Esophagus squamous epithelium (tissue), 5 donors: Measurements from ENCODE around the gene MRC2. TPM values are rescaled to one million over a fixed set of nuclear protein-coding genes. Genes with fewer than 3 reads are reported as not detected.
A peak's percentile ranks its signal among the peaks of the same experiment; 100 is the strongest.

Experiments
- DNase-seq: peaks from one replicate; lab custom pipeline; 2025; lab: John Stamatoyannopoulos, UW
- H3K27ac ChIP-seq, 4 donors: fragments of 200-600 bp; sonication (generic); one replicate each; pipeline ENCODE4 v1.5.1; 2016 to 2019; ENCODE audit warnings: mild to moderate bottlenecking in 1 of 4
- H3K27me3 ChIP-seq, 4 donors: fragments of 200-600 bp; sonication (generic); 1 replicate in 3 of 4; 2 replicates in 1 of 4; pipeline versions ENCODE4 v1.5.1 to v1.6.0; 2017 to 2021; ENCODE audit warnings: antibody characterized with exemption in 1 of 4
- H3K36me3 ChIP-seq, 3 donors: fragments of 200-600 bp; sonication (generic); one replicate each; pipeline ENCODE4 v1.5.1; 2016 to 2019
- H3K4me1 ChIP-seq, 3 donors: fragments of 200-600 bp; sonication (generic); one replicate each; pipeline ENCODE4 v1.5.1; 2017 to 2019
- H3K4me3 ChIP-seq, 4 donors: fragments of 200-600 bp; sonication (generic); 1 replicate in 3 of 4; 2 replicates in 1 of 4; pipeline ENCODE4 v1.5.1; 2016 to 2019; ENCODE audit warnings: mild to moderate bottlenecking in 2 of 4, moderate library complexity in 1 of 4
- H3K9me3 ChIP-seq, 3 donors: fragments of 200-600 bp; sonication (generic); one replicate each; pipeline ENCODE4 v1.5.1; 2016 to 2019
- POLR2A ChIP-seq, 4 donors: fragments of 450-650 bp; IDR thresholded peaks; one replicate each; pipeline ENCODE4 v1.6.1; 2017; ENCODE audit warnings: antibody characterized with exemption in 4 of 4, mild to moderate bottlenecking in 4 of 4, moderate library complexity in 3 of 4
- WGBS, 2 donors: methylation state at CpG; one replicate each; pipeline ENCODE4 v1.1.5; 2018; 5-methylcytosine and 5-hydroxymethylcytosine counted together
- intact Hi-C: fragments of 100-400 bp; cut with DNase I; formaldehyde crosslinking; loops from one replicate; pipeline ENCODE4 v1.15.0; 2022
- total RNA-seq, 4 donors: library from RNA; depleted of rRNA; stranded (reverse); fragments of >200 nt; gene quantifications; one replicate each; pipeline ENCODE4 v1.1.0, GENCODE V29; 2016
- TF ChIP-seq, protein P1 (sequence below), 6 experiments: fragments of 450-650 bp in 4 of 6; fragments of 200-600 bp in 2 of 6; sonication (generic) in 2 of 6; IDR thresholded peaks; one replicate each; pipeline ENCODE4 v1.5.1; 2016 to 2019; ENCODE audit warnings: antibody characterized with exemption in 6 of 6, mild to moderate bottlenecking in 4 of 6, moderate library complexity in 4 of 6
- donor health status: DM: yes; HTN: yes; CAD: no.

The MRC2 gene, protein sequence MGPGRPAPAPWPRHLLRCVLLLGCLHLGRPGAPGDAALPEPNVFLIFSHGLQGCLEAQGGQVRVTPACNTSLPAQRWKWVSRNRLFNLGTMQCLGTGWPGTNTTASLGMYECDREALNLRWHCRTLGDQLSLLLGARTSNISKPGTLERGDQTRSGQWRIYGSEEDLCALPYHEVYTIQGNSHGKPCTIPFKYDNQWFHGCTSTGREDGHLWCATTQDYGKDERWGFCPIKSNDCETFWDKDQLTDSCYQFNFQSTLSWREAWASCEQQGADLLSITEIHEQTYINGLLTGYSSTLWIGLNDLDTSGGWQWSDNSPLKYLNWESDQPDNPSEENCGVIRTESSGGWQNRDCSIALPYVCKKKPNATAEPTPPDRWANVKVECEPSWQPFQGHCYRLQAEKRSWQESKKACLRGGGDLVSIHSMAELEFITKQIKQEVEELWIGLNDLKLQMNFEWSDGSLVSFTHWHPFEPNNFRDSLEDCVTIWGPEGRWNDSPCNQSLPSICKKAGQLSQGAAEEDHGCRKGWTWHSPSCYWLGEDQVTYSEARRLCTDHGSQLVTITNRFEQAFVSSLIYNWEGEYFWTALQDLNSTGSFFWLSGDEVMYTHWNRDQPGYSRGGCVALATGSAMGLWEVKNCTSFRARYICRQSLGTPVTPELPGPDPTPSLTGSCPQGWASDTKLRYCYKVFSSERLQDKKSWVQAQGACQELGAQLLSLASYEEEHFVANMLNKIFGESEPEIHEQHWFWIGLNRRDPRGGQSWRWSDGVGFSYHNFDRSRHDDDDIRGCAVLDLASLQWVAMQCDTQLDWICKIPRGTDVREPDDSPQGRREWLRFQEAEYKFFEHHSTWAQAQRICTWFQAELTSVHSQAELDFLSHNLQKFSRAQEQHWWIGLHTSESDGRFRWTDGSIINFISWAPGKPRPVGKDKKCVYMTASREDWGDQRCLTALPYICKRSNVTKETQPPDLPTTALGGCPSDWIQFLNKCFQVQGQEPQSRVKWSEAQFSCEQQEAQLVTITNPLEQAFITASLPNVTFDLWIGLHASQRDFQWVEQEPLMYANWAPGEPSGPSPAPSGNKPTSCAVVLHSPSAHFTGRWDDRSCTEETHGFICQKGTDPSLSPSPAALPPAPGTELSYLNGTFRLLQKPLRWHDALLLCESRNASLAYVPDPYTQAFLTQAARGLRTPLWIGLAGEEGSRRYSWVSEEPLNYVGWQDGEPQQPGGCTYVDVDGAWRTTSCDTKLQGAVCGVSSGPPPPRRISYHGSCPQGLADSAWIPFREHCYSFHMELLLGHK (N-terminal part only)
- total RNA-seq, result 10 to 100 TPM; 38.8 to 64.7 (median 61.6) TPM

DNA sequence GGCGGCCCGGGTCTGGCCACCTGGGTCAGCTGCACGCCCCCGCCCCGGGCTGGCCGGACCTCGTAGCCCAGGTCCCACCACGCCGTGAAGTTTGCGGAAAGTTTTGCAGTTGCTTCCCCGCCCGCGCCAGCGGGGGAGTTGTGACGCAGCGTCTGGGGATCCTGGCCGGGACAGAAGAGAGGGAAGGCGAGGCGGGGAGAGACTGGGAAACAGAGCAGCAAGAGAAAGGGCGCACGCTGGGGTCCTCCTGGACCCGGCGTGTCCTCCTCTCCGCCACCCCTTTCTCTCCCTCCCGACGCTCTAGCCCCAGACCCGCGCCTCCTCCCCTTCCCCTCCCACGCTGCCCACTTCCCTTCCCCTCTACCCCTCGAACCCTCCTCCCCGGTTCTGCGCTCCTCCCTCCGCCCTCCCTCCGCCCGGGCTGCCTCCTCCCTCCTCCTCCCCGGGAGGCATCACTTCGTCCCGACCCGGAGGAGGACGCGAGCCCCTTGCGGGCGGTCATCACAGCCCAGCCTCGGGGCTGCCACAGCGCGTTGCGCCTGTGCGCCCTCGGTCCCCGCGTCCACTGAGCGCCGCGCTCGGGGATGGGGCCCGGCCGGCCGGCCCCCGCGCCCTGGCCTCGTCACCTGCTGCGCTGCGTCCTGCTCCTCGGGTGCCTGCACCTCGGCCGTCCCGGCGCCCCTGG lies at the start of gene MRC2:
MRC2 (plus strand) TSS at position 452 of the 685 bp plus-strand sequence; CDS start at position 585, 133 bp downstream.
- Histone ChIP-seq H3K4me1 (peaks cover 35 to 71% (median 41%) of the 10 kb centered on the region in 3 donors), H3K36me3 (no peaks in the 10 kb centered on the region), H3K27ac (peak within 1 kb of the TSS; percentile 86 to 94 (median 90)), H3K27me3 (peaks cover 0 to 34% (median 0%) of the 10 kb centered on the region in 4 donors), H3K9me3 (no peaks in the 10 kb centered on the region), H3K4me3 (peak within 1 kb of the TSS; percentile 59 to 84 (median 66))
- peak in 2 of 4 donors; percentile 28 to 47 for TF ChIP-seq POLR2A (IDR thresholded peaks at IDR 0.05)
- TF ChIP-seq, protein P1, sequence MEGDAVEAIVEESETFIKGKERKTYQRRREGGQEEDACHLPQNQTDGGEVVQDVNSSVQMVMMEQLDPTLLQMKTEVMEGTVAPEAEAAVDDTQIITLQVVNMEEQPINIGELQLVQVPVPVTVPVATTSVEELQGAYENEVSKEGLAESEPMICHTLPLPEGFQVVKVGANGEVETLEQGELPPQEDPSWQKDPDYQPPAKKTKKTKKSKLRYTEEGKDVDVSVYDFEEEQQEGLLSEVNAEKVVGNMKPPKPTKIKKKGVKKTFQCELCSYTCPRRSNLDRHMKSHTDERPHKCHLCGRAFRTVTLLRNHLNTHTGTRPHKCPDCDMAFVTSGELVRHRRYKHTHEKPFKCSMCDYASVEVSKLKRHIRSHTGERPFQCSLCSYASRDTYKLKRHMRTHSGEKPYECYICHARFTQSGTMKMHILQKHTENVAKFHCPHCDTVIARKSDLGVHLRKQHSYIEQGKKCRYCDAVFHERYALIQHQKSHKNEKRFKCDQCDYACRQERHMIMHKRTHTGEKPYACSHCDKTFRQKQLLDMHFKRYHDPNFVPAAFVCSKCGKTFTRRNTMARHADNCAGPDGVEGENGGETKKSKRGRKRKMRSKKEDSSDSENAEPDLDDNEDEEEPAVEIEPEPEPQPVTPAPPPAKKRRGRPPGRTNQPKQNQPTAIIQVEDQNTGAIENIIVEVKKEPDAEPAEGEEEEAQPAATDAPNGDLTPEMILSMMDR (IDR thresholded peaks at IDR 0.05), result no peak
- intact Hi-C loops, result no loop called here
- DNase-seq, result no peak
- 0 to 4% methylated on average over 8 to 21 of the region's 68 CpGs for WGBS, 2 donors

DNA sequence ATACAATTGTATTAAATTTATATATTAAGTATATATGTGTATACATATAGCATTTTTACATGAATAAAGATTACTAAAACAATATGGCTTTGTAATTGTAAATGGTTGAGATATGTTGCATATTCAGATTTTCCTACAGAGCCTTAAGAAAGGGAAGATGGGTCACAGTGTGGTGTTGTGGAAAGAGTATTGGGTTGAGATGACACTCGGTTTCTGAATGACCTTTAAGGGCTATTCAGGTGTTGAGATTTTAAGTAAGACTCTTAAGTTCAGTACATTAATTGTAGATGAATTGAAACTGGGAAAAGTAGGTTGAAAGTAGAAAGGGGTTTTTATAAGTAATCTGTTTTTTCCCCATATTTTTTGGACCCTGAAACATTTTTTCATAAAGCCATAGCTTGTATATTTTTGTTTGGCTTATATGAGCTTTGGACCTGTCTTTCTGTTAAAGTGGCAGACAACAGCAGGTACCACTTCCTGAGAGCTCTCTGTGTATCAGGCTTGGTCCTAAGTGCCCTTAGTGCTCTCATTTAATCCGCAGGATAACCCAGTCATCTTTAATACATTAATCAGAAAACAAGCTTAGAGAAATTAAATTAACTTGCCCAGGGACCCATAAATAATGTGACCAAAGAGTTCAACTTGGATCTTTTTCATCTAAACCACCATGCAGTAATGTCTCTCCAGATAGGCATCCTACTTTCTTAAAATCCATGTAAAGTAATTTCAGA lies 48.5 kb upstream of the MRC2 start:
- Histone ChIP-seq H3K27ac (no peak overlapping the region), H3K4me3 (no peak overlapping the region), H3K27me3 (no peaks in the 10 kb centered on the region), H3K9me3 (no peaks in the 10 kb centered on the region), H3K36me3 (peaks cover 0 to 99% (median 5%) of the 10 kb centered on the region in 3 donors), H3K4me1 (no peaks in the 10 kb centered on the region)
- no peak for DNase-seq
- WGBS, 2 donors, result 83 to 87% methylated on average over 2 of the region's 2 CpGs
- TF ChIP-seq POLR2A (IDR thresholded peaks at IDR 0.05), result no peak
- intact Hi-C loops, result no loop called here

DNA sequence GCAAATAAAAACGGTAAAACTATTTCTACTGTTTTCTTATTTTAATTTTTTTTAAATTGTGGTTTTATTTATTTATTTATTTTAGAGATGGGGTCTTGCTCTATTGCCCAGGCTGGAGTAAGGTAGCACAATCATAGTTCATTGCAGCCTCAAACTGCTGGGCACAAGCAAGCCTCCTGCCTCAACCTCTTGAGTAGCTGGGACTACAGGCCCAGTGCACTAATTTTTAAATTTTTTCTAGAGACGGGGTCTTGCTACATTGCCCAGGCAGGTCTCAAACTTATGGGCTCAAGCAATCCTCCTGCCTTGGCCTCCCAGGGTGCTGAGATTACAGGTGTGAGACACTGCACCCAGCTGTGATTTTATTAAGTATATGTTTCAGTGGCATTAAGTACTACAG lies 46.5 kb upstream of the MRC2 start:
- Histone ChIP-seq H3K36me3 (peaks cover 0 to 99% (median 5%) of the 10 kb centered on the region in 3 donors), H3K27ac (no peak overlapping the region), H3K27me3 (no peaks in the 10 kb centered on the region), H3K4me3 (no peak overlapping the region), H3K9me3 (no peaks in the 10 kb centered on the region), H3K4me1 (no peaks in the 10 kb centered on the region)
- 92 to 94% methylated on average over 2 of the region's 2 CpGs for WGBS, 2 donors
- no peak for DNase-seq
- intact Hi-C loops, result no loop called here
- TF ChIP-seq, protein P1 (IDR thresholded peaks at IDR 0.05), result no peak
- TF ChIP-seq POLR2A (IDR thresholded peaks at IDR 0.05), result no peak

DNA sequence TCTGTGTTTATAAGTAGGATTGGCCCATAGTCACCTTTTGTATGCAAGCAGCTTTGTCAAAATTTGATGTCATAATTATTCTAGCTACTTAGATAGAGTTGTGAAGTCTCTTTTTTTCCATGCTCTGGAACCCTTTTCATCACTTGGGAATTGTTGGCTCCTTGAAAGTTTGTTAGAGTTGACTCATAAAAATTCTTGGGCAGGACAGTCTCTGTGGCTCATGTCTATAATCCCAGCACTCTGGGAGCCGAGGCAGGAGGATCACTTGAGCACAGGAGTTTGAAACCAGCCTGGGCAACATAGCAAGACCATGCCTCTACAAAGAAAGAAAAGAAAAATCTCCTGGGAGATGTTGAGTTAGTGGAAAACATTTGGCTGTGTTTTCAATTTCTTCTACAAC lies 45.7 kb upstream of the MRC2 start:
- 55 to 56% methylated on average over 1 of the region's 1 CpG for WGBS, 2 donors
- H3K9me3 ChIP-seq, result no peaks in the 10 kb centered on the region
- no peak overlapping the region for H3K4me3 ChIP-seq
- intact Hi-C loops, result no loop called here
- no peak for DNase-seq
- H3K27ac ChIP-seq, result no peak overlapping the region
- peaks cover 0 to under 1% (median 0%) of the 10 kb centered on the region in 3 donors for H3K4me1 ChIP-seq
- no peaks in the 10 kb centered on the region for H3K27me3 ChIP-seq
- TF ChIP-seq, protein P1 (IDR thresholded peaks at IDR 0.05), result no peak
- TF ChIP-seq POLR2A (IDR thresholded peaks at IDR 0.05), result no peak
- H3K36me3 ChIP-seq, result peaks cover 0 to 99% (median 8%) of the 10 kb centered on the region in 3 donors
